GM19043 (cell line): ENCODE data around the gene STK32C.
"Not testable (repeated sequence)": the region's sequence is repeated elsewhere in the genome, so short reads cannot be mapped to it uniquely, and the experiment has no call there.

Experiments
- ATAC-seq: cut with Tn5 transposase; IDR thresholded peaks from one replicate; pipeline ENCODE4 v1.9.1; 2021; ENCODE audit warnings: low read depth; ENCODE audit not compliant: unreplicated experiment

STK32C gene

DNA sequence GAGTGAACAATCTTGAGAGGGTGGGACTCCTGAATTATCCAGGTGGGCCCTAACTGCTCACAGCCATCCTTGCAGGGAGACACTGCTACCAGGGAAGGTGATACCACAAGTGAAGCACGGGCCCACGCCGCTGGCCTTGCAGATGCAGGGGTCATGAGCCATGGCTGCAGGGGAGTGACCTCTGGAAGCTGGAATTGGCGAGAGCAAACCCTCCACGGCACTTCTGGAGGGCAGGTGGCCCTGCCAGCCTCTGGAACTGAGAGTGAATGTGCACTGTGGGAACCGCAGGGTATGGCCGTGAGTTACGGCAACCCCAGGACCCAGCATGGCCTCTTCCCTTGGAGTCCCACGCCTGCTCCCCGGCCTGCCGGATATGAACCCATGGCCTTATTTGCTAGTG is 37.5 kb downstream of the STK32C start:
- no peak for ATAC-seq

DNA sequence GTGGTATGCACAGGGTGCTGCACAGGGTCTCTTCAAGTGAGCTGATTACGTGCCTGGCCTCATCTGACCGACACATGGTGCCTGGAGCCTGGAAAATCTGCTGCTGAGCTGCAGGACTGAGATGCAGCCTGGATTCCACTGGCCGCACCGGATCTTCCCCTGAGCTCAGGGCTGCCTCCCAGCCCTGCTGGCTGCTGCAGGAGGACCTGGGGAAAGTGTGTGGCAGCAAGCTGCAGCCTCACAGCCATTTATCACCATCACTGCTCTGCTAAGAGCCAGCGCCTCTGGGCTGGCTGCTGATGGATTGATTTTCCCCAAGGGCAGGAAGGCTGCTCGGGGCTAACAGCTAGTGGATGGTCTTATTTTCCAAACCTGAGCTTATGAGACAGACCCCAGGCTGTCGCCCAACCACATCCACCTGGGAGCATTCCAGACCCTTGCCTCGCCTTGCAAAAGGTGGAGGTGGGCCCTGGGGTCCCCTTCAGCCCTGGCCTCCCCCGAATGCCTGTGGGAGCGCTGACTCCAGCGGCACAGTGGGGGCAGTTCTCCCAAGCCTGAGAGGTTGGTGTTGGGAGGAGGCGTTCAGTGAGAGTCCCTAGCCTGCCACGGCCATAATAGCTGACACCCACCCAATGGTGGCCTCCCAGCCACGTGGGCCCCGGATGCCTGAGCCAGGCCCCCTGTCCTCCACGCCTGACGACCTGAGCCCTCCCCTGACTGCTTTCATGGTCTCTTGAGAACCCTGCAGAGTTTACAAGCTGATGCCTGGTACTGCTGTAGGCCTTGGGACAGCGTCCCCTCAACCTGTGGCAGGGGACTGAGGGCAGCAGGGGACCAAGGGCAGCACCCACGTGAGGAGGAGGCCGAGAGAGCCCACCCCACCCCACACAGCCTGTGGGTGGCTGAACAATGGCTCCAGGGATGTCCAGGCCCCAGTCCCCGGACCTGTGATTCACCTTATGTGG is 38.2 kb downstream of the STK32C start:
- ATAC-seq: no peak

DNA sequence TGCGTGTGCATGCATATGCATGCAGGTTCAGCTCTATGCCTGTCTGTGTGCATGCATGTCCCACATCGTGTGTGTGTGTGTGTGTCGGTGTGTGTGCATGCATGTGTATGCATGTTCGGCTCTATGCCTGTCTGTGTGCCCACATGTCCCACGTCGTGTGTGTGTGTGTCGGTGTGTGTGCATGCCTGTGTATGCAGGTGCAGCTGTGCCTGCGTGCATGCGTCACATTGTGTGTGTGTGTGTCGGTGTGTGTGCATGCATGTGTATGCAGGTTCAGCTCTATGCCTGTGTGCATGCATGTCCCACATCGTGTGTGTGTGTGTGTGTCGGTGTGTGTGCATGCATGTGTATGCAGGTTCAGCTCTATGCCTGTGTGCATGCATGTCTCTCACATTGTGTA is 39.8 kb downstream of the STK32C start:
- ATAC-seq: not testable (repeated sequence)

DNA sequence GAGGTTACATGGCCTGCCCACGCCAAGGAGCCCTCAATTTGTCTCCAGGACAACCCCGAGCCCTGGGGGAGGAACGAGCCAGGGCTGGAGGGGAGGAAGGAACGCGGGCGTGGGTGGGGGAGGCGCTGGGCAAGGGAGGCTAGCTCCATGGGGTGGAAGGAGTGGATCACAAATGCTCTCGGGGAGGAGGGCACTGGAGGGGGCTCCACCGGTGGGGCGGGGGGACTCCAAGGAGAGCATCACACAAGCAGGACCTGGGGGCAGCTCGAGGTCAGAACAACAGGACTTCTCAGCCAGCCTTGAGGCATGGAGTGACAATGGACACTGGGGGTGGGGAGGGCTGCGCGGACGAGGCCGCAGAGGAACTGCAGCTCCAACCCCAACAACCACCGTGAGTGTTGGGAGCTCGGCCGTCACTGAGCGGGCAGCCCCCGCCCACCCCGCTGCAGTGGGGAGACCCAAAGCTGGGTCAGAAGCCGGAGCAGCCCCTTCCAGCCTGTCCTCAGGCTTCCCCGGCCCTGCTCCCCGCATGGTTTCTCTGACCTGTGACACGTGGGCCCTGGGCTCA is 41.1 kb downstream of the STK32C start:
- ATAC-seq: no peak

DNA sequence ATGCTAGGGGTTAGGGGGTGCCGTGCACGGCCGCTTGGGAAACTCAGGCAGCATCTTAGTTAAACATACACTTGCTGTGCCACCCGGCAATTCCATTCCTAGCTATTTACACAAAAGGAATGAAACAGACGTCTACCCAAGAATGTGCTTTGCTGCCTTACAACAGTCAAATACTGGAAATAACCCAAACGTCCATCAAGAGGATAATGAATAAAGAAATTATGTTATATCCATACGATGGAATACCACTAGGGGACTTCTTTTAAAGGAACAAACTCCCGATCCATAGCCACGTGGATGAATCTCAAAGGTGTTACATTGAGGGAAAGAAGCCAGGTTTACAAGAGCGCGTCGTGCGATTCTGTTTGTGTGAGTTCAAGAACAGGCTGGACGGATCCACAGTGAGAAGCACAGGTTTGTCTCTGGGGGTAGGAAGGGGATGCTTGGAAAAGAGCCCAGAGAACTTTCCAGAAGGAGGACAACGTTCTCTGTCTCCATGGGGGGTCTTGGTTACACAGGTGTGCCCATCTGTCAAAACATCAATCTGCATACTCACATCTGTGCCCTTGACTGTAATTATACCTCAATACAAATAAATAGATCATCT is 41.8 kb downstream of the STK32C start:
- ATAC-seq: no peak

DNA sequence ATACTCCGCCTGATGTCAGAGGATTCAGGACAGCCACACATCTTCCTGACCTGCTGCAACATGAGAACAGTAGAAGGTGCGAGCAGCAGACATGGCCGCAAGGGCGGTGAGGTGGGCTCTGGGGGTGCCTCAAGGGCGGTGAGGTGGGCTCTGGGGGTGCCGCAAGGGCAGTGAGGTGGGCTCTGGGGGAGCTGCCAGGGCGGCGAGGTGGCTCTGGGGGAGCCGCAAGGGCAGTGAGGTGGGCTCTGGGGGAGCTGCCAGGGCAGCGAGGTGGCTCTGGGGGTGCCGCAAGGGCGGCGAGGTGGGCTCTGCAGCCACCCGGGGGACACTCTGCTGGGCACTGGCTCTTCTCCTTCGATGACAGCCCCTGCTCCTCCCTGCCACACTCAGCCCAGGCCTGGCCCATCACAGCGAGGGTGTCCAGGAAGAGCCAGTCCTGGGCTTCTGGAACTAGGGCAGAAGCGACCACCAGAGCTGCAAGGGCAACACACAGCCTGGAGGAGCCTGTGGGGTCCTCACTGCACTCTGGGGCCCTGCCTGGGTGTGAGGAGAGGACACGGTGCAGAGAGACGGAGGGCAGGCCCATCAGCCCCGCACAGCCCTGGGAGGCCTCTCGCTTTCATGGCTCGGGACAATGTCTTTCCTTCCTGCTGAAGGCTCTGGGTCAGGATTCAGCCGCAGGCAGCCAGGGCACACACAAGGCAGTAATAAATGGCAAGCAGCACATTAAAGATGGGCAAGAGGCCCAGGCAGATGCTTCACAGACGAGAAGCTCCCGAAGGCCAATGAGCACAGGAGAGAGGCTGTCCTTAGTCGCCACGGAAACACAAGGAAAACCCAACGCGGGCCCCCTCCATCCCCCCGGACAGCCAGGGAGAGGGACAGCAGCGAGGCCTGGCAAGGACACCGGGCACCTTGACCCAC is 42.5 kb downstream of the STK32C start:
- ATAC-seq: no peak

DNA sequence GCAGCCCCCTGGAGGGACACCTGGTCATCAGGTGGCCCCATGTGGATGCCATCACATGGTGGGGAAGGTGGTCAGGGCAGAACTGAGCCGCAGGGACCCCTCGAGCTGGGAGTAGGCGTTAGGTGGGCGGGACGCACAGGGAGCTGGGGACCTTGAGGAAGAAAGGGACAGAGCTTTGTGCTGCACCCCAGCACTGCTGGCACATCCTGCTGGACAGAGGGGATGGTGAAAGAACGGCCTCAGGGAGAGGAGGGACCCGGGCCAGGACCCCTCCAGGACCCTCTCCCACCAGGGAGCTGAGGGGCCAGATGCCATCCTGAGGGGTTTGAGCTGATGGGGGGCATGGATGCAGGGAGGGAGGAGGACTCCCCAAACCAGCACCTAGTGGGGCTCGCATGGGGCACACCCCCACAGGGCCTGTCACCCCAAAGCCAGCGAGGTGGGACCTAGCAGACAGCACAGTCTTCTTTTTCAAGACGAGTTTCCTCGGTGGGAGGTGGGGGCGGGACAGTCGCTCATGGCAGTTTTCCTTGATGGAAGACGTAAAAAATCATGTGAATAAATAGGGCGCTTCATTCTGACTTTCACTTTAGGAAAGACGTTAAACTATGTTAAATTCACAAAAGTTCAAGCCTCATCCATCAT is 43.3 kb downstream of the STK32C start:
- no peak for ATAC-seq

DNA sequence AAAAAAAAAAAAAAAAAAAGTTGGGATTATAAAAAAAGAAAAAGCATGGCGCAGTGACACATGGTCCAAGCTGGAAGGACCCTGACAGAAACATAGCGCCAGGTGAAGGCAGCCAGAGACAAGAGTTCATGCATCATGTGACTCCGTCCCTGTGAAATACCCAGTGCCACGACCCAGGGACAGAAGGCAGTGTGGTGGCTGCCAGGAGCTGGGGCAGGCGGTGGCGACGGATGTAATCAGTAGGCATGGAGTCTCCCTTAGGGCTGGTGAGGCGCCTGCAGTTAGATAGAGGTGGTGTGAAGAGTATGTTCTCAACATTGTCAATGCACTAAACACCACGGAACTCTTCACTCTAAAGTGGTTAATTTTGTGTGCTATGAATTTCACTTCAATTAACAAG is 43.9 kb downstream of the STK32C start:
- ATAC-seq: no peak

DNA sequence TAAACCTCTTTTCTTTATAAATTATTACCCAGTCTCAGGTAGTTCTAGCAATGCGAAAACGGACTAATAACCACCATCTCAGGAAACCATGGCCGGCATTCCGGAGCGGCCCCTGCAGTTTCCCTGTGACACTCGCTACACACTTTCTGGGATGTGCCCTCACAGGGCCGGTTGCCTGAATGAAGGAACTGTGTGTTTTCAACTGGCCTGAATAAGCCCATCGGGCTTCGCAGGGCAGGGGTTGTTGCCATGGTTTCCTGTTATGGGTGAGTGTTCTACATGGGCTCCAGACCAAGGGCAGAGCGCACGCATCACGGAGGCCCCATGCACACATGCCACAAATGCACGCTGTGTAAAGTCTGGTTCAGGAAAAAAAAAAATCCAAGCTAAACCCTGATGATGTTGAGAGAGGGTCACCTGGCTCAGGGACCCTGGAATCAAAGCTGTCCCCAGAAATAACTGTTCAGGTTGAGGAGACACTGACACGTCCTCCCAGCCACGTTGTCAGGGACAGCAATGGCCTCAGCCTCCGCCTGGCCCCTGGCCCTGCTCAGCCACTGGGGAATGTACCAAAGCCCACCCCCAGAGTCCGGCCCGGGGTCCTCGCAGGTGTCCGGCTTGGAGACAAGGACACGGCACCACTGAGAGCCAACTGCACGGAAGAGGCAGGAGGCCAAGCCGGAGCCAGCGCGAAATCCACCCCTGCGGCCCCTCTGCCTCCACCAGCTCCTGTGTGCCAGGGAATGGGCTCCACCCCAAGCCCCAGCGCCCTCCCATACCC is 47.9 kb downstream of the STK32C start:
- no peak for ATAC-seq

DNA sequence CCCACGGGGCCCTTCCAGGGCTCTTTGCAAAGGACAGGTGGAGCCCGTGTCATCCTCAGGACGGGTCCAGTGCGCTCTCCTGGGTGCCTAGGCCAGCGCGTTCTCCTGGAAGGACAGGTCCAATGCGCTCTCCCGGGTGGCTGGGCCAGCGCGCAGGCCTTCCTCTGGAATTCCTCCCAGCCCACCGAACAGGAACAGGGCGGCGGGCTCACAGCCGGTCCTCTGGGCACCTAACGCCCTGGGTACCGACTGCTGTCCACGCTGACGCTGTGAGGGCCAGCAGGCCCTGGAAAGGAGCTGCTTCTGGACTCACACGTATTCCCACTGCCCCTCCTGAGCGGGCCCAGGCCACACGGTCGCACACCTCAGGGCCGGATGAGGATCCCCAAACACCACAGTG is 49.3 kb downstream of the STK32C start:
- ATAC-seq: no peak

DNA sequence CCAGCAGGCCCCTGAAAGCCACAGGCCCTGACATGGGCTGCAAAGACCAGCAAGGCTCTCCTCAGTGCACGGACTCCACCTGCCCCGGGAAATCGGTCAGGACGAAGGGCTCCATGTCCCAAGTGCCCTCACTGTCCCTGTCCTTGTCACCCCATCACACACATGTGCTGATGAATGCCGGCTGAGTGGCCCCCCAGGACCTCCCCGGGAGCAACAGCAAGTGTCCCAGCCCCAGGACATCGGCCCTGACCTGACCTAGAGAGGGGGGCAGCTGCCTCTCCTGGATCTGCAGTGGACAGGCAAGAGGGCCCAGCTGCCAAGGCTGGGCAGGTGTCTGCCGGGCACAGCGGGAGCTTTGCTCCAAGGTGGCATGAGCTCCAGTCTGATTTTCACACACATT is 49.8 kb downstream of the STK32C start:
- no peak for ATAC-seq

DNA sequence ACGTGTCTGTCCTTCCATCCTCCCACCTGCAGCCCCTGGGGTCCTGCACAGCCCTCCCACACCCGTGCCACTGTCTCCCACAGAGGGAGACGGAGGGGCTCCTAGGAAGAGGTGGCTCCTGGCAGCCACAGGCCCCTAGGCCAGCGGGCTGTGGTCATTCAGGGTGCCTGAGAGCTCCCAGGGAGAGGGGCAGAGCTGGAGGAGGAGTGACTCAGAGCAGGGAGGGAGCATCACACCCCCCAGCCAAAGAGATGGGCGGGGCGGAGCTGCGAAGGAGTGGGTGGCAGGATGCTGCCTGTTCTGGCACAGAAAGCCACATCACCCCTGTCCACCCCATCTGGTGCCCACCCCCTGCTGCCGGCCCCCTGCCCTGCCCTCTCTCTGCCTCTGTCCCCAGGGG is 50.5 kb downstream of the STK32C start:
- no peak for ATAC-seq

DNA sequence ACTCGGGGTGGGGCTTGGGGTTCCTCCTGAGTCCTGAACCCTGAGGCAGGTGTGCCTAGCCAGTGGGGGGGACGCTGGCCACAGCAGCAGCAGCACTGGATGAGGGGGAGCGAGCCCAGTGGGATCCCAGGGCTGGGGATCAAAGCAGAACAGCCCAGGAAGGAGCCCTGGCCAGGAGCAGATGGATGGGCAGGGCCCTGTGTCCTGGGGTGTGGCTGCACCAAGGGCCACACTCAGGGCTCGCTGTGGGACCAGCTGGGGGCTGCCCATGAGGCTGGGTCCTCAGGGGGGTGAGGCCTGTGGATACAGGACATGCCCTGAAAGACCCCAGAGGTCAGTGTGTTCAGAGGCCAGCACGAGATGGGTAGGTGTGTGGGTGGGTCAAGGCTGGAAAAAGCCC is 50.9 kb downstream of the STK32C start:
- no peak for ATAC-seq

DNA sequence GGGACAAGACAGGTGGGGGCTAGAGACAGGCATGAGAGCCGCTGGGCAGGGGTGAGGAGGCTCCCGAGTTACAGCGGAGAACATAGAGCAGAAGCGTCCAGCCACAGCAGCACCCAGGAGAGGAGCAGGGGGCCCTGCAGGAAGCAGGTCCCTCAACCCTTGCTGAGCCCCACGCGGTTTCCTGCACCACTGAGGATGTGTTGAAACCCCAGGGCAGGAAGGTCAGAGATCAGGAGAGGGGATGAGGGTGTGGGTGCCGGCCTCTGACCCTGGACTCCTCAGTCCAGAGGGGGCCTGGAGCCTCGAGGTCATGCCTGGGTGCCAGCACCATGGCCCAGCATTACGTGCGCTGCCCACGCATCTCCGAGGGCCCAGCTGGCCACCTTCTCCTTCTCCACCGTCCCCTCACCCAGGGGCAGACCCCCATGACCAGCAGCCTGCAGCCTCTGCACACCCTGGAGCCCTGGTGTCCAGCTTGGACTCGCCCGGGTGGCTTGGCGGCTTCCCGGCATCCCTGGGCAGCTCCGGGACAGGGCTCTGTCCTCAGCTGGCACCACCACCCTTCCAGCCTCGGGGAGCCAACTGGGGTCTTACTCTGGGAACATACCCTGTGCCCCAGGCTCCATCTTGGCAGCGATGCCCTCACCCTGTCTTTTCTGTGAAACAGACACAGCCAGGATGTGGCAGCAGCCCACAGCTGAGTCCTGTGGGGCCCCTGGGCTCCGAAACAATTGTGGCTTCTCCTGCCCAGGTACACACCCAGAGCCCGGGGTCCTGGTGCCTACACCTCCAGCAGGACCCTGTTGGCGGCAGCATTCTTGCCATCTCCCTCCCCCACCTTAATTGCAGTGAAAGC is 52.0 kb downstream of the STK32C start:
- no peak for ATAC-seq

DNA sequence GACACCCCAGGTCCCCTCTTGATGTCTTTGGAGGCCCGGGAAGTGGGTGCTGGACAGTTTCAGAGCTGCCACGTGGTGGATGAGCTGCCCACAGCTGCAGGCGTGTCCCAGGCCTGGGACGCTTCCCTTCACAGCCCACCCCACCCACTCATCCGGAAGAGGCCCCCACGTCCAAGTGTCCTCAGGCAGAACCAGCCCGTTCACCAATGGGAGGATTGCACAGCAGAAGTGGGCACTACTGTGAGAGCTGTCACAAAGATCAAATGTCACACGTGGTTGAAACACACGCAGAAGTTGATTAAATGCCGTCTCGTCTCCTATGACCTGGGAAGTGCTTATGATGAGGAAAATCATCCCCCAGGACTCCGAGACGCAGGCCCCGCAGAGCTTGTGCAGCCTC is 52.9 kb downstream of the STK32C start:
- ATAC-seq: no peak

DNA sequence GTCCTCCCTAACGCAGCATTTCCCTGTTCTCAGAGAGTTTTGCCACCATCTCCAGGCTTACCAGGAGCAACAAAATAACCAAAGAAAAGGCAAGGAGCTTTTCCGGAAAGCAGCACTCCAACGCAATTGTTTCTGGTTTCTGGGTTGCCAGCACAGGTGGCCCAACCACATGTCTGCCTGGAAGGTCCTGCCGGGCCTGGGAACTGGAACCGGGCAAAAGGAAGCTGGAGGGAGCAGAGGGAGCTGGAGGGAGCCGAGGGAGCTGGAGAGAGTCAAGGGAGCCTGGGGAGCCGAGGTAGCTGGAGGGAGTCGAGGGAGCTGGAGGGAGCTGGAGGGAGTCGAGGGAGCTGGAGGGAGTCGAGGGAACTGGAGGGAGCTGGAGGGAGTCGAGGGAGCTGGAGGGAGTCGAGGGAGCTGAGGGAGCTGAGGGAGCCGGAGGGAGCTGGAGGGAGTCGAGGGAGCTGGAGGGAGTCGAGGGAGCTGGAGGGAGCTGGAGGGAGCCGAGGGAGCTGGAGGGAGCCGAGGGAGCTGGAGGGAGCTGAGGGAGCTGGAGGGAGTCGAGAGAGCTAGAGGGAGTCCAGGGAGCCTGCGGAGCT is 54.6 kb downstream of the STK32C start:
- no peak for ATAC-seq

DNA sequence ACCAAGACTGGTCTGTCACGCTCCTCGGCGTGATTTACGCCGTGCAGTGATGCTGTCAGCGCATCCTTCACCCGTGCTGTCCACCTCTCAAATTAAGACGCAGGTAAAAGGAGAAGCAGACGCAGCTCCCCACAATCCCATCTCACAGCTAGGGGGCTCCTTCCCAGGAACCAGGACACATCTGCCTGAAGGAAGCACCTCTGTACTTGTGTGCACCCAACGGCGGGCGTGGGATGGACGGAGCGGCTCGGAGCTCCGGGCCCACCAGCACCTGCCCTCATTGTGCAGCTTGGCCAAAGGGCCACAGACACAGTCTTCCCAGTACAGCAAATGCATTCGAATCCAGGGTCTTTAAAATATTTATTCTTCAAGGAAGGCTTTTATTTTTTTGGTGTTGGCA is 55.3 kb downstream of the STK32C start:
- no peak for ATAC-seq

DNA sequence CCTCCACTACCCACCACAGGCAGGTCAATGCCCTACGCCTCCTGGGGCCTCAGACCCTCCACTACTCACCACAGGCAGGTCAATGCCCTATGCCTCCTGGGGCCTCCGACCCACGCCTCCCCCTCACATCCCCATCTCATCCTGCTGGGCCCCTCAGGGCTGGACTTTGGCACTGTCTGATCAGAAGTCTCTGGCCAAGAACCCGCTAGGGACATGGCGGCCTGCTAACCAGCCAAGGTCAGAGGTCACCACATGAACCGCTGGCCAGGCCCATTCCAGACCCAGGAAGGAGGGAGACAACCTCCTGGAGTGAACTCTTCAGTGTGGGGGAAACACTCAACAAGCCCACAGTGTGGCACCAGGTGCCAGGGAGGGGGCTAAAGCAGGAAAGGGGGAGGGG is 55.8 kb downstream of the STK32C start:
- ATAC-seq: no peak
